HCT116 (cell line): ENCODE data around the gene ARPC1A.

ENCODE experiments used
- CBX3 ChIP-seq: IDR thresholded peaks from 2 replicates; pipeline ENCODE4 v1.6.1; 2012; ENCODE audit warnings: low read depth
- CEBPB ChIP-seq: IDR thresholded peaks from 2 replicates; pipeline ENCODE4 v1.6.1; 2012; ENCODE audit warnings: low read depth
- CTCF ChIP-seq, 3 experiments: fragments of 200-600 bp in 1 of 3; sonication (generic) in 1 of 3; IDR thresholded peaks in 2 of 3; conservative IDR thresholded peaks in 1 of 3; 2 replicates each; pipeline ENCODE4 v1.5.1; 2012 to 2017; ENCODE audit warnings: low read depth in 2 of 3, low read length in 2 of 3, antibody characterized with exemption in 1 of 3, borderline replicate concordance in 1 of 3, control low read depth in 1 of 3, mild to moderate bottlenecking in 1 of 3, mixed read lengths in 1 of 3, mixed run types in 1 of 3, moderate library complexity in 1 of 3; ENCODE audit not compliant: insufficient read depth in 1 of 3
- EZH2 ChIP-seq: fragments of 200-600 bp; sonication (generic); IDR thresholded peaks from 2 replicates; pipeline ENCODE4 v1.6.1; 2017; ENCODE audit warnings: antibody characterized with exemption, mixed run types
- EZH2phosphoT487 ChIP-seq: fragments of 200-600 bp; IDR thresholded peaks from 2 replicates; pipeline ENCODE4 v1.6.1; 2018; ENCODE audit warnings: antibody characterized with exemption, borderline replicate concordance
- POLR2A ChIP-seq: IDR thresholded peaks from 2 replicates; pipeline ENCODE4 v1.7.0; 2011; ENCODE audit warnings: borderline replicate concordance; ENCODE audit not compliant: insufficient read depth, insufficient read length; ENCODE audit errors: extremely low read depth
- POLR2AphosphoS5 ChIP-seq: IDR thresholded peaks from 2 replicates; pipeline ENCODE4 v1.6.1; 2011; ENCODE audit warnings: mild to moderate bottlenecking, low read depth, low read length, moderate library complexity
- SIN3A ChIP-seq: IDR thresholded peaks from 2 replicates; pipeline ENCODE4 v1.6.1; 2012; ENCODE audit warnings: low read depth
- YY1 ChIP-seq: IDR thresholded peaks from 2 replicates; pipeline ENCODE4 v1.6.1; 2011; ENCODE audit warnings: low read length, low read depth, moderate library complexity, mild to moderate bottlenecking; ENCODE audit not compliant: insufficient replicate concordance; ENCODE audit errors: extremely low read depth
- TF ChIP-seq, protein P1 (sequence below): IDR thresholded peaks from 2 replicates; pipeline ENCODE4 v1.6.1; 2012
- TF ChIP-seq, protein P2 (sequence below): IDR thresholded peaks from 2 replicates; pipeline ENCODE4 v1.6.1; 2012

DNA sequence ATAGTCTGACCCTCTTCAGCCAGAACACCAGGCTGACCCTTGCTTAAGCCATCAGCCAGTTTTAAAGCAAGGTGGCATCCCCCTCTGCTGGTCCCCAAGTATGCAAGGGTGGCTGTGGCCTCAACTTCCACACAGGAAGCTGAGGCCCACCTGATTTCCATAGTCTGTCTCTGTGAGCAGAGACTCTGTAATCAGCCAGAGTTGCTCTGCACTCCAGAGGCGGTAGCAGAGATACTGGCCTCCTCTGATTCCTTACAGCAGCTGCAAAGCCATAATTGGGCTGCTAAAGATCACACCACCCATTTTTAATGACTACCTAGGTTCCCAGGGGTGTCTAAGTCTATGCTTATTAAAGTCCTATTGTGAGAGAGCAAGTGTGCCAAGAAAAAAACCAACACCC lies 80.9 kb downstream of the ARPC1A start:
- TF ChIP-seq CTCF (IDR thresholded peaks at IDR 0.05 in 2 of 3, conservative IDR thresholded peaks at IDR 0.05 in 1 of 3; ENCODE audit: borderline replicate concordance in 1 of 3, insufficient read depth in 1 of 3, low read depth in 2 of 3, low read length in 2 of 3) (no peak), POLR2AphosphoS5 (0 out of 2 replicates have a peak, but pooled peaks have one; percentile 1), POLR2A (no peak), CBX3 (no peak), EZH2 (no peak), EZH2phosphoT487 (no peak), SIN3A (no peak), YY1 (no peak), CEBPB (no peak)
- TF ChIP-seq, protein P1, sequence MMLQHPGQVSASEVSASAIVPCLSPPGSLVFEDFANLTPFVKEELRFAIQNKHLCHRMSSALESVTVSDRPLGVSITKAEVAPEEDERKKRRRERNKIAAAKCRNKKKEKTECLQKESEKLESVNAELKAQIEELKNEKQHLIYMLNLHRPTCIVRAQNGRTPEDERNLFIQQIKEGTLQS: no peak
- TF ChIP-seq, protein P2, sequence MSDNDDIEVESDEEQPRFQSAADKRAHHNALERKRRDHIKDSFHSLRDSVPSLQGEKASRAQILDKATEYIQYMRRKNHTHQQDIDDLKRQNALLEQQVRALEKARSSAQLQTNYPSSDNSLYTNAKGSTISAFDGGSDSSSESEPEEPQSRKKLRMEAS: no peak
